PC-3 (cell line): Measurements from ENCODE around the gene HYDIN. TPM values are rescaled to one million over a fixed set of nuclear protein-coding genes. Genes with fewer than 3 reads are reported as not detected.

ENCODE experiments used
- ATAC-seq: fragments of 200-7000 bp; cut with Tn5 transposase; 2 replicates; pipeline ENCODE4 v1.9.1; 2020; ENCODE audit warnings: mild to moderate bottlenecking, moderate library complexity
- BruUV-seq: library from RNA; stranded (reverse); fragments of 400-500 nt; replicated peaks from 2 replicates; lab custom pipeline; 2021; lab: Mats Ljungman, UMichigan
- CTCF ChIA-PET: fragments of 300-600 bp; sonication (Branson Sonifier 250); formaldehyde crosslinking; loops from one replicate; lab custom pipeline; 2022; ENCODE audit warnings: antibody characterized with exemption; lab: Charles Lee
- POLR2A ChIA-PET: fragments of 300-600 bp; sonication (Branson Sonifier 250); formaldehyde crosslinking; loops from one replicate; lab custom pipeline; 2022; ENCODE audit warnings: antibody characterized with exemption; ENCODE audit not compliant: unreplicated experiment; lab: Charles Lee
- DNase-seq: peaks from one replicate; pipeline ENCODE4 v3.0.0-alpha.2; 2015
- H2AFZ ChIP-seq: fragments of 300-600 bp; sonication (generic); 2 replicates; pipeline ENCODE4 v1.6.0; 2016; ENCODE audit warnings: antibody characterized with exemption, low read length
- H3F3A ChIP-seq: fragments of 300-600 bp; sonication (generic); one replicate; pipeline ENCODE4 v1.6.0; 2017; ENCODE audit warnings: antibody characterized with exemption, low read length, control low read depth, mild to moderate bottlenecking; ENCODE audit not compliant: unreplicated experiment
- H3K27ac ChIP-seq: fragments of 300-600 bp; sonication (generic); 2 replicates; pipeline ENCODE4 v1.5.1; 2016; ENCODE audit warnings: mild to moderate bottlenecking, low read length
- H3K27me3 ChIP-seq: fragments of 300-600 bp; sonication (generic); 2 replicates; pipeline ENCODE4 v1.6.1; 2016; ENCODE audit warnings: low read length, mixed read lengths
- H3K36me3 ChIP-seq: fragments of 300-600 bp; sonication (generic); 2 replicates; pipeline ENCODE4 v1.6.1; 2016; ENCODE audit warnings: low read depth, mixed run types, low read length, mixed read lengths
- H3K4me1 ChIP-seq: fragments of 300-600 bp; sonication (generic); 2 replicates; pipeline ENCODE4 v1.5.1; 2016; ENCODE audit warnings: low read length; ENCODE audit not compliant: insufficient read depth
- H3K4me2 ChIP-seq: fragments of 300-600 bp; sonication (generic); 2 replicates; pipeline ENCODE4 v1.6.0; 2016; ENCODE audit warnings: low read length
- H3K4me3 ChIP-seq: fragments of 300-600 bp; sonication (generic); 2 replicates; pipeline ENCODE4 v1.5.1; 2016; ENCODE audit warnings: mild to moderate bottlenecking, low read length, mixed read lengths
- H3K79me2 ChIP-seq: fragments of 300-600 bp; sonication (generic); 2 replicates; pipeline ENCODE4 v1.6.1; 2017; ENCODE audit warnings: low read length, mixed read lengths
- H3K9ac ChIP-seq: fragments of 300-600 bp; sonication (generic); 2 replicates; pipeline ENCODE4 v1.6.0; 2016; ENCODE audit warnings: mild to moderate bottlenecking, low read length
- H3K9me2 ChIP-seq: fragments of 300-600 bp; sonication (generic); replicated peaks from 2 replicates; pipeline ENCODE4 v1.6.1; 2016; ENCODE audit warnings: mixed run types, low read length, mixed read lengths
- H3K9me3 ChIP-seq: fragments of 300-600 bp; sonication (generic); 2 replicates; pipeline ENCODE4 v1.6.1; 2016; ENCODE audit warnings: low read length, mixed read lengths
- H4K20me1 ChIP-seq: fragments of 300-600 bp; sonication (generic); 2 replicates; pipeline ENCODE4 v1.6.1; 2016; ENCODE audit warnings: low read length, mixed read lengths
- EZH2 ChIP-seq: fragments of 300-600 bp; sonication (generic); IDR thresholded peaks from one replicate; pipeline ENCODE4 v1.6.1; 2017; ENCODE audit warnings: antibody characterized with exemption, mild to moderate bottlenecking, low read length; ENCODE audit not compliant: unreplicated experiment
- EZH2phosphoT487 ChIP-seq: fragments of 300-600 bp; sonication (generic); IDR thresholded peaks from 2 replicates; pipeline ENCODE4 v1.6.1; 2018; ENCODE audit warnings: mild to moderate bottlenecking, antibody characterized with exemption, low read length, borderline replicate concordance
- intact Hi-C: fragments of 100-400 bp; cut with micrococcal nuclease; formaldehyde crosslinking; loops from 2 replicates; pipeline ENCODE4 v1.9.0; 2023
- total RNA-seq: library from RNA; depleted of rRNA; stranded (reverse); fragments of >200 nt; gene quantifications from 2 replicates; pipeline ENCODE4 v1.2.3, GENCODE V29; 2014
- TF ChIP-seq, protein P1 (sequence below): fragments of 300-600 bp; sonication (generic); conservative IDR thresholded peaks from 2 replicates; pipeline ENCODE4 v1.5.1; 2017; ENCODE audit warnings: antibody characterized with exemption, low read depth, mild to moderate bottlenecking, low read length

Gene HYDIN
- total RNA-seq, 1 experiment from 2014 or later: 0.69 TPM

GRCh38 chr16:71273384-71273783, 42.9 kb upstream of the HYDIN start:
- H3K4me3 ChIP-seq: no peak overlapping the region
- intact Hi-C loops: no loop called here
- H2AFZ ChIP-seq: no peak overlapping the region
- H3K27ac ChIP-seq: no peak overlapping the region
- H3K9ac ChIP-seq: no peak overlapping the region
- H3K36me3 ChIP-seq: no peaks in the 10 kb centered on the region
- ChIA-PET POLR2A (no interaction called here), CTCF (no interaction called here)
- no TSS peak for BruUV-seq
- no peaks in the 10 kb centered on the region for H3K79me2 ChIP-seq
- DNase-seq (no peak), ATAC-seq (no peak)
- H3K27me3 ChIP-seq: no peaks in the 10 kb centered on the region
- no peaks in the 10 kb centered on the region for H3K9me3 ChIP-seq
- no peak overlapping the region for H3K4me2 ChIP-seq
- no peaks in the 10 kb centered on the region for H3K4me1 ChIP-seq
- H3F3A ChIP-seq: no peaks in the 10 kb centered on the region
- no peaks in the 10 kb centered on the region for H3K9me2 ChIP-seq
- H4K20me1 ChIP-seq: no peaks in the 10 kb centered on the region
- TF ChIP-seq EZH2phosphoT487 (no peak), EZH2 (no peak)
- TF ChIP-seq, protein P1, sequence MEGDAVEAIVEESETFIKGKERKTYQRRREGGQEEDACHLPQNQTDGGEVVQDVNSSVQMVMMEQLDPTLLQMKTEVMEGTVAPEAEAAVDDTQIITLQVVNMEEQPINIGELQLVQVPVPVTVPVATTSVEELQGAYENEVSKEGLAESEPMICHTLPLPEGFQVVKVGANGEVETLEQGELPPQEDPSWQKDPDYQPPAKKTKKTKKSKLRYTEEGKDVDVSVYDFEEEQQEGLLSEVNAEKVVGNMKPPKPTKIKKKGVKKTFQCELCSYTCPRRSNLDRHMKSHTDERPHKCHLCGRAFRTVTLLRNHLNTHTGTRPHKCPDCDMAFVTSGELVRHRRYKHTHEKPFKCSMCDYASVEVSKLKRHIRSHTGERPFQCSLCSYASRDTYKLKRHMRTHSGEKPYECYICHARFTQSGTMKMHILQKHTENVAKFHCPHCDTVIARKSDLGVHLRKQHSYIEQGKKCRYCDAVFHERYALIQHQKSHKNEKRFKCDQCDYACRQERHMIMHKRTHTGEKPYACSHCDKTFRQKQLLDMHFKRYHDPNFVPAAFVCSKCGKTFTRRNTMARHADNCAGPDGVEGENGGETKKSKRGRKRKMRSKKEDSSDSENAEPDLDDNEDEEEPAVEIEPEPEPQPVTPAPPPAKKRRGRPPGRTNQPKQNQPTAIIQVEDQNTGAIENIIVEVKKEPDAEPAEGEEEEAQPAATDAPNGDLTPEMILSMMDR: no peak

- Histone ChIP-seq H3K4me1 (no peaks in the 10 kb centered on the region), H3K27ac (no peak overlapping the region), H3K9me2 (no peaks in the 10 kb centered on the region), H3K9ac (no peak overlapping the region), H3K9me3 (no peaks in the 10 kb centered on the region), H2AFZ (no peak overlapping the region), H3F3A (no peaks in the 10 kb centered on the region), H3K27me3 (peaks cover 34% of the 10 kb centered on the region), H3K4me2 (no peak overlapping the region), H3K79me2 (no peaks in the 10 kb centered on the region), H3K36me3 (no peaks in the 10 kb centered on the region), H4K20me1 (no peaks in the 10 kb centered on the region), H3K4me3 (no peak overlapping the region)
- ATAC-seq (no peak), DNase-seq (no peak)
- intact Hi-C loops: no loop called here
- no TSS peak for BruUV-seq
- ChIA-PET CTCF (no interaction called here), POLR2A (no interaction called here)
- TF ChIP-seq EZH2: no peak
- TF ChIP-seq, protein P1: no peak
These were observed 33.8 kb upstream of the HYDIN start for GRCh38 chr16:71264299-71264698.

DNA sequence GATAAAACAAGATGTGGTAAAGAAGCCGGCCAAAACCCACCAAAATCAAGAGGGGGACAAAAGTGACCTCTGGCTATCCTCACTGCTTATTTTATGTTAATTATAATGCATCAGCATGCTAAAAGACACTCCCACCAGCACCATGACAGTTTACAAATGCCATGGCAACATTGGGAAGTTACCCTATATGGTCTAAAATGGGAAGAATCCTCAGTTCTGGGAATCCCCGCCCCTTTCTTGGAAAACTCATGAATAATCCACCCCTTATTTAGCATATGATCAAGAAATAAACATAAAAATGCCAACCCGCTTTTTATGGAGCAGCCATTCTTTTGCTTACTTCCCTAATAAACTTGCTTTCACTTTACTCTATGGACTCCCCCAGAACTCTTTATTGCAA, 33.1 kb upstream of the HYDIN start:
- ChIA-PET POLR2A (no interaction called here), CTCF (no interaction called here)
- Histone ChIP-seq H2AFZ (no peak overlapping the region), H3K27me3 (peaks cover 40% of the 10 kb centered on the region), H3F3A (no peaks in the 10 kb centered on the region), H3K27ac (no peak overlapping the region), H4K20me1 (no peaks in the 10 kb centered on the region), H3K9me3 (no peaks in the 10 kb centered on the region), H3K4me1 (no peaks in the 10 kb centered on the region), H3K4me3 (no peak overlapping the region), H3K4me2 (no peak overlapping the region), H3K79me2 (no peaks in the 10 kb centered on the region), H3K36me3 (no peaks in the 10 kb centered on the region), H3K9me2 (no peaks in the 10 kb centered on the region), H3K9ac (no peak overlapping the region)
- DNase-seq (no peak), ATAC-seq (no peak)
- TF ChIP-seq EZH2 (no peak), EZH2phosphoT487 (no peak)
- TF ChIP-seq, protein P1: no peak
- intact Hi-C loops: no loop called here
- BruUV-seq: no TSS peak
